ENCODE measurements around the gene CRB3. TPM values are rescaled to one million over a fixed set of nuclear protein-coding genes. Genes with fewer than 3 reads are reported as not detected.

CRB3 gene
- total and polyA plus RNA-seq, 2 experiments from 2014 or later, result 11.8 to 44.4 TPM

DNA sequence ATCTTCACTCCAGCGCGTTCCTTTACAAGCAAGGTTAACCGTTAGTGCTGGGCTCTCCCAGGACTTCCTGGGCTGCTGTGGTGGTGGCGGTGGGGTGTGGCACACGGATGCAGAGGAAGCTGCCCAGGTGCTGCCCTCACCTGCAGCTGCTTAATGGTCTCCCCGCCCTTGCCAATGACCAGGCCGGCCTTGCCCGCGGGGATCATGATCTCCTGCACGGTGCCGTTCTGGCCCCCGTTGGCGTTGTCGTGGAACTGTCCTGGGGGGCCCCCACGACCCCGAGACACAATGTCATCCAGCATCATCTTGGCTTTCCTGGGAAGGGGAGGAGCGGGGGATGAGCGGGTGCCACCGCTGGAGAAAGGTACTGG lies 45.5 kb upstream of the CRB3 start (continued):
- TF ChIP-seq, protein P1, sequence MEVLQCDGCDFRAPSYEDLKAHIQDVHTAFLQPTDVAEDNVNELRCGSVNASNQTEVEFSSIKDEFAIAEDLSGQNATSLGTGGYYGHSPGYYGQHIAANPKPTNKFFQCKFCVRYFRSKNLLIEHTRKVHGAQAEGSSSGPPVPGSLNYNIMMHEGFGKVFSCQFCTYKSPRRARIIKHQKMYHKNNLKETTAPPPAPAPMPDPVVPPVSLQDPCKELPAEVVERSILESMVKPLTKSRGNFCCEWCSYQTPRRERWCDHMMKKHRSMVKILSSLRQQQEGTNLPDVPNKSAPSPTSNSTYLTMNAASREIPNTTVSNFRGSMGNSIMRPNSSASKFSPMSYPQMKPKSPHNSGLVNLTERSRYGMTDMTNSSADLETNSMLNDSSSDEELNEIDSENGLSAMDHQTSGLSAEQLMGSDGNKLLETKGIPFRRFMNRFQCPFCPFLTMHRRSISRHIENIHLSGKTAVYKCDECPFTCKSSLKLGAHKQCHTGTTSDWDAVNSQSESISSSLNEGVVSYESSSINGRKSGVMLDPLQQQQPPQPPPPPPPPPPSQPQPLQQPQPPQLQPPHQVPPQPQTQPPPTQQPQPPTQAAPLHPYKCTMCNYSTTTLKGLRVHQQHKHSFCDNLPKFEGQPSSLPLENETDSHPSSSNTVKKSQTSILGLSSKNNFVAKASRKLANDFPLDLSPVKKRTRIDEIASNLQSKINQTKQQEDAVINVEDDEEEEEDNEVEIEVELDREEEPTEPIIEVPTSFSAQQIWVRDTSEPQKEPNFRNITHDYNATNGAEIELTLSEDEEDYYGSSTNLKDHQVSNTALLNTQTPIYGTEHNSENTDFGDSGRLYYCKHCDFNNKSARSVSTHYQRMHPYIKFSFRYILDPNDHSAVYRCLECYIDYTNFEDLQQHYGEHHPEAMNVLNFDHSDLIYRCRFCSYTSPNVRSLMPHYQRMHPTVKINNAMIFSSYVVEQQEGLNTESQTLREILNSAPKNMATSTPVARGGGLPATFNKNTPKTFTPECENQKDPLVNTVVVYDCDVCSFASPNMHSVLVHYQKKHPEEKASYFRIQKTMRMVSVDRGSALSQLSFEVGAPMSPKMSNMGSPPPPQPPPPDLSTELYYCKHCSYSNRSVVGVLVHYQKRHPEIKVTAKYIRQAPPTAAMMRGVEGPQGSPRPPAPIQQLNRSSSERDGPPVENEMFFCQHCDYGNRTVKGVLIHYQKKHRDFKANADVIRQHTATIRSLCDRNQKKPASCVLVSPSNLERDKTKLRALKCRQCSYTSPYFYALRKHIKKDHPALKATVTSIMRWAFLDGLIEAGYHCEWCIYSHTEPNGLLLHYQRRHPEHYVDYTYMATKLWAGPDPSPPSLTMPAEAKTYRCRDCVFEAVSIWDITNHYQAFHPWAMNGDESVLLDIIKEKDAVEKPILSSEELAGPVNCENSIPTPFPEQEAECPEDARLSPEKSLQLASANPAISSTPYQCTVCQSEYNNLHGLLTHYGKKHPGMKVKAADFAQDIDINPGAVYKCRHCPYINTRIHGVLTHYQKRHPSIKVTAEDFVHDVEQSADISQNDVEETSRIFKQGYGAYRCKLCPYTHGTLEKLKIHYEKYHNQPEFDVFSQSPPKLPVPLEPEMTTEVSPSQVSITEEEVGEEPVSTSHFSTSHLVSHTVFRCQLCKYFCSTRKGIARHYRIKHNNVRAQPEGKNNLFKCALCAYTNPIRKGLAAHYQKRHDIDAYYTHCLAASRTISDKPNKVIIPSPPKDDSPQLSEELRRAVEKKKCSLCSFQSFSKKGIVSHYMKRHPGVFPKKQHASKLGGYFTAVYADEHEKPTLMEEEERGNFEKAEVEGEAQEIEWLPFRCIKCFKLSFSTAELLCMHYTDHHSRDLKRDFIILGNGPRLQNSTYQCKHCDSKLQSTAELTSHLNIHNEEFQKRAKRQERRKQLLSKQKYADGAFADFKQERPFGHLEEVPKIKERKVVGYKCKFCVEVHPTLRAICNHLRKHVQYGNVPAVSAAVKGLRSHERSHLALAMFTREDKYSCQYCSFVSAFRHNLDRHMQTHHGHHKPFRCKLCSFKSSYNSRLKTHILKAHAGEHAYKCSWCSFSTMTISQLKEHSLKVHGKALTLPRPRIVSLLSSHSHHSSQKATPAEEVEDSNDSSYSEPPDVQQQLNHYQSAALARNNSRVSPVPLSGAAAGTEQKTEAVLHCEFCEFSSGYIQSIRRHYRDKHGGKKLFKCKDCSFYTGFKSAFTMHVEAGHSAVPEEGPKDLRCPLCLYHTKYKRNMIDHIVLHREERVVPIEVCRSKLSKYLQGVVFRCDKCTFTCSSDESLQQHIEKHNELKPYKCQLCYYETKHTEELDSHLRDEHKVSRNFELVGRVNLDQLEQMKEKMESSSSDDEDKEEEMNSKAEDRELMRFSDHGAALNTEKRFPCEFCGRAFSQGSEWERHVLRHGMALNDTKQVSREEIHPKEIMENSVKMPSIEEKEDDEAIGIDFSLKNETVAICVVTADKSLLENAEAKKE (CRISPR knock-in tag; IDR thresholded peaks at IDR 0.05), result no peak
- TF ChIP-seq JUNB (IDR thresholded peaks at IDR 0.05; ENCODE audit: unreplicated experiment), result no peak
- TF ChIP-seq, protein P2, sequence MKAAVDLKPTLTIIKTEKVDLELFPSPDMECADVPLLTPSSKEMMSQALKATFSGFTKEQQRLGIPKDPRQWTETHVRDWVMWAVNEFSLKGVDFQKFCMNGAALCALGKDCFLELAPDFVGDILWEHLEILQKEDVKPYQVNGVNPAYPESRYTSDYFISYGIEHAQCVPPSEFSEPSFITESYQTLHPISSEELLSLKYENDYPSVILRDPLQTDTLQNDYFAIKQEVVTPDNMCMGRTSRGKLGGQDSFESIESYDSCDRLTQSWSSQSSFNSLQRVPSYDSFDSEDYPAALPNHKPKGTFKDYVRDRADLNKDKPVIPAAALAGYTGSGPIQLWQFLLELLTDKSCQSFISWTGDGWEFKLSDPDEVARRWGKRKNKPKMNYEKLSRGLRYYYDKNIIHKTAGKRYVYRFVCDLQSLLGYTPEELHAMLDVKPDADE (IDR thresholded peaks at IDR 0.05), result no peak
- no peak for TF ChIP-seq NANOG (IDR thresholded peaks at IDR 0.05; ENCODE audit: borderline replicate concordance)
- no peak for TF ChIP-seq POLR2AphosphoS5 (IDR thresholded peaks at IDR 0.05; ENCODE audit: low read depth)
- TF ChIP-seq STAT1 (IDR thresholded peaks at IDR 0.05; ENCODE audit: unreplicated experiment), result no peak
- TF ChIP-seq, protein P3, sequence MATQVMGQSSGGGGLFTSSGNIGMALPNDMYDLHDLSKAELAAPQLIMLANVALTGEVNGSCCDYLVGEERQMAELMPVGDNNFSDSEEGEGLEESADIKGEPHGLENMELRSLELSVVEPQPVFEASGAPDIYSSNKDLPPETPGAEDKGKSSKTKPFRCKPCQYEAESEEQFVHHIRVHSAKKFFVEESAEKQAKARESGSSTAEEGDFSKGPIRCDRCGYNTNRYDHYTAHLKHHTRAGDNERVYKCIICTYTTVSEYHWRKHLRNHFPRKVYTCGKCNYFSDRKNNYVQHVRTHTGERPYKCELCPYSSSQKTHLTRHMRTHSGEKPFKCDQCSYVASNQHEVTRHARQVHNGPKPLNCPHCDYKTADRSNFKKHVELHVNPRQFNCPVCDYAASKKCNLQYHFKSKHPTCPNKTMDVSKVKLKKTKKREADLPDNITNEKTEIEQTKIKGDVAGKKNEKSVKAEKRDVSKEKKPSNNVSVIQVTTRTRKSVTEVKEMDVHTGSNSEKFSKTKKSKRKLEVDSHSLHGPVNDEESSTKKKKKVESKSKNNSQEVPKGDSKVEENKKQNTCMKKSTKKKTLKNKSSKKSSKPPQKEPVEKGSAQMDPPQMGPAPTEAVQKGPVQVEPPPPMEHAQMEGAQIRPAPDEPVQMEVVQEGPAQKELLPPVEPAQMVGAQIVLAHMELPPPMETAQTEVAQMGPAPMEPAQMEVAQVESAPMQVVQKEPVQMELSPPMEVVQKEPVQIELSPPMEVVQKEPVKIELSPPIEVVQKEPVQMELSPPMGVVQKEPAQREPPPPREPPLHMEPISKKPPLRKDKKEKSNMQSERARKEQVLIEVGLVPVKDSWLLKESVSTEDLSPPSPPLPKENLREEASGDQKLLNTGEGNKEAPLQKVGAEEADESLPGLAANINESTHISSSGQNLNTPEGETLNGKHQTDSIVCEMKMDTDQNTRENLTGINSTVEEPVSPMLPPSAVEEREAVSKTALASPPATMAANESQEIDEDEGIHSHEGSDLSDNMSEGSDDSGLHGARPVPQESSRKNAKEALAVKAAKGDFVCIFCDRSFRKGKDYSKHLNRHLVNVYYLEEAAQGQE (IDR thresholded peaks at IDR 0.05; ENCODE audit: unreplicated experiment), result no peak
- TF ChIP-seq, protein P4, sequence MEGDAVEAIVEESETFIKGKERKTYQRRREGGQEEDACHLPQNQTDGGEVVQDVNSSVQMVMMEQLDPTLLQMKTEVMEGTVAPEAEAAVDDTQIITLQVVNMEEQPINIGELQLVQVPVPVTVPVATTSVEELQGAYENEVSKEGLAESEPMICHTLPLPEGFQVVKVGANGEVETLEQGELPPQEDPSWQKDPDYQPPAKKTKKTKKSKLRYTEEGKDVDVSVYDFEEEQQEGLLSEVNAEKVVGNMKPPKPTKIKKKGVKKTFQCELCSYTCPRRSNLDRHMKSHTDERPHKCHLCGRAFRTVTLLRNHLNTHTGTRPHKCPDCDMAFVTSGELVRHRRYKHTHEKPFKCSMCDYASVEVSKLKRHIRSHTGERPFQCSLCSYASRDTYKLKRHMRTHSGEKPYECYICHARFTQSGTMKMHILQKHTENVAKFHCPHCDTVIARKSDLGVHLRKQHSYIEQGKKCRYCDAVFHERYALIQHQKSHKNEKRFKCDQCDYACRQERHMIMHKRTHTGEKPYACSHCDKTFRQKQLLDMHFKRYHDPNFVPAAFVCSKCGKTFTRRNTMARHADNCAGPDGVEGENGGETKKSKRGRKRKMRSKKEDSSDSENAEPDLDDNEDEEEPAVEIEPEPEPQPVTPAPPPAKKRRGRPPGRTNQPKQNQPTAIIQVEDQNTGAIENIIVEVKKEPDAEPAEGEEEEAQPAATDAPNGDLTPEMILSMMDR (conservative IDR thresholded peaks at IDR 0.05; ENCODE audit: low read depth in 2 of 2), result no peak
- TF ChIP-seq EZH2phosphoT487 (IDR thresholded peaks at IDR 0.05; ENCODE audit: unreplicated experiment), result no peak
- no peak for TF ChIP-seq ZNF331 (CRISPR knock-in tag; IDR thresholded peaks at IDR 0.05; ENCODE audit: low read depth)
- no peak for TF ChIP-seq CREB1 (CRISPR knock-in tag; IDR thresholded peaks at IDR 0.05; ENCODE audit: low read depth)

Data from GM23338 (cell line).